GM23338 (cell line): ENCODE data around the gene MEAK7. TPM values are rescaled to one million over a fixed set of nuclear protein-coding genes. Genes with fewer than 3 reads are reported as not detected.

Experiments used
- ATAC-seq: fragments of 200-7000 bp; cut with Tn5 transposase; 3 replicates; pipeline ENCODE4 v1.9.1; 2020
- DNase-seq: peaks from one replicate; pipeline ENCODE4 v3.0.0-alpha.2; 2015; ENCODE audit warnings: low spot score
- H2AFZ ChIP-seq: fragments of 200-600 bp; sonication (generic); 2 replicates; pipeline ENCODE4 v1.8.0; 2016; ENCODE audit warnings: antibody characterized with exemption, mild to moderate bottlenecking, moderate library complexity
- H3F3A ChIP-seq: fragments of 200-600 bp; sonication (generic); replicated peaks from 2 replicates; pipeline ENCODE4 v1.8.0; 2017; ENCODE audit warnings: antibody characterized with exemption, mixed run types, low read depth
- H3K27ac ChIP-seq: fragments of 200-600 bp; sonication (generic); 2 replicates; pipeline ENCODE4 v1.6.1; 2016; ENCODE audit warnings: low read depth
- H3K27me3 ChIP-seq: fragments of 200-600 bp; sonication (generic); 2 replicates; pipeline ENCODE4 v1.8.0; 2016; ENCODE audit warnings: mild to moderate bottlenecking, mixed run types, moderate library complexity; ENCODE audit not compliant: insufficient read depth
- H3K36me3 ChIP-seq: fragments of 200-600 bp; sonication (generic); 2 replicates; pipeline ENCODE4 v1.8.0; 2016; ENCODE audit warnings: mild to moderate bottlenecking; ENCODE audit not compliant: insufficient read depth
- H3K4me1 ChIP-seq: fragments of 200-600 bp; sonication (generic); 2 replicates; pipeline ENCODE4 v1.8.0; 2016; ENCODE audit warnings: mild to moderate bottlenecking, moderate library complexity; ENCODE audit not compliant: insufficient read depth
- H3K4me2 ChIP-seq: fragments of 200-600 bp; sonication (generic); 2 replicates; pipeline ENCODE4 v1.7.1; 2017; ENCODE audit warnings: mixed run types
- H3K4me3 ChIP-seq: fragments of 200-600 bp; sonication (generic); 2 replicates; pipeline ENCODE4 v1.6.1; 2016; ENCODE audit warnings: mixed run types
- H3K79me2 ChIP-seq: fragments of 200-600 bp; sonication (generic); replicated peaks from 2 replicates; pipeline ENCODE4 v1.8.0; 2017; ENCODE audit warnings: mild to moderate bottlenecking; ENCODE audit not compliant: insufficient read depth
- H3K9me2 ChIP-seq: fragments of 200-600 bp; sonication (generic); 2 replicates; pipeline ENCODE4 v1.8.0; 2017; ENCODE audit not compliant: insufficient read depth
- H4K20me1 ChIP-seq: fragments of 200-600 bp; sonication (generic); replicated peaks from 2 replicates; pipeline ENCODE4 v1.8.0; 2017; ENCODE audit warnings: mild to moderate bottlenecking; ENCODE audit not compliant: insufficient read depth
- H3K27ac Mint-ChIP-seq: 2 replicates; pipeline ENCODE4 v1.8.0; 2020; ENCODE audit warnings: inconsistent platforms, mild to moderate bottlenecking, moderate library complexity, mixed read lengths
- H3K27me3 Mint-ChIP-seq: 3 replicates; pipeline ENCODE4 v1.8.0; 2022; ENCODE audit warnings: low read depth, mild to moderate bottlenecking, moderate library complexity, mixed read lengths, inconsistent platforms; ENCODE audit not compliant: insufficient read depth, poor library complexity
- H3K36me3 Mint-ChIP-seq: 3 replicates; pipeline ENCODE4 v1.8.0; 2021; ENCODE audit warnings: low read depth, mild to moderate bottlenecking, inconsistent platforms, moderate library complexity, mixed read lengths
- H3K4me1 Mint-ChIP-seq: 3 replicates; pipeline ENCODE4 v1.8.0; 2020; ENCODE audit warnings: mild to moderate bottlenecking, inconsistent platforms, mixed read lengths
- H3K4me3 Mint-ChIP-seq: 3 replicates; pipeline ENCODE4 v1.8.0; 2021; ENCODE audit warnings: moderate library complexity, mild to moderate bottlenecking, inconsistent platforms, mixed read lengths
- H3K9me3 Mint-ChIP-seq: 3 replicates; pipeline ENCODE4 v1.8.0; 2020; ENCODE audit warnings: moderate library complexity, mild to moderate bottlenecking, inconsistent platforms, mixed read lengths
- CREB1 ChIP-seq: fragments of 250-450 bp; sonication (Bioruptor Pico); IDR thresholded peaks from 2 replicates; pipeline ENCODE4 v1.5.0; 2020; ENCODE audit warnings: low read depth, mild to moderate bottlenecking, moderate library complexity
- CTCF ChIP-seq, 2 experiments: fragments of 200-600 bp in 1 of 2; sonication (generic) in 1 of 2; conservative IDR thresholded peaks; 2 replicates each; pipeline versions ENCODE4 v1.5.1 to v1.6.1; 2016 to 2017; ENCODE audit warnings: antibody characterized with exemption in 2 of 2, low read depth in 2 of 2, mild to moderate bottlenecking in 2 of 2, moderate library complexity in 1 of 2
- EZH2 ChIP-seq: fragments of 200-600 bp; sonication (generic); IDR thresholded peaks from one replicate; pipeline ENCODE4 v1.8.0; 2017; ENCODE audit warnings: antibody characterized with exemption, mild to moderate bottlenecking, low read depth; ENCODE audit not compliant: unreplicated experiment
- EZH2phosphoT487 ChIP-seq: fragments of 200-600 bp; sonication (generic); IDR thresholded peaks from one replicate; pipeline ENCODE4 v1.8.1; 2018; ENCODE audit warnings: antibody characterized with exemption; ENCODE audit not compliant: unreplicated experiment
- JUNB ChIP-seq: IDR thresholded peaks from one replicate; pipeline ENCODE4 v1.6.1; 2016; ENCODE audit warnings: antibody characterized with exemption; ENCODE audit not compliant: unreplicated experiment
- NANOG ChIP-seq: IDR thresholded peaks from 2 replicates; pipeline ENCODE4 v1.6.1; 2016; ENCODE audit warnings: antibody characterized with exemption, borderline replicate concordance
- POLR2AphosphoS5 ChIP-seq: IDR thresholded peaks from 2 replicates; pipeline ENCODE4 v1.6.1; 2016; ENCODE audit warnings: antibody characterized with exemption, low read depth
- REST ChIP-seq: IDR thresholded peaks from one replicate; pipeline ENCODE4 v1.6.1; 2018; ENCODE audit warnings: antibody characterized with exemption; ENCODE audit not compliant: unreplicated experiment
- STAT1 ChIP-seq: IDR thresholded peaks from one replicate; pipeline ENCODE4 v1.6.1; 2016; ENCODE audit warnings: antibody characterized with exemption; ENCODE audit not compliant: unreplicated experiment
- ZNF114 ChIP-seq: fragments of 250-450 bp; sonication (Bioruptor Pico); IDR thresholded peaks from 2 replicates; pipeline ENCODE4 v1.5.0; 2020; ENCODE audit warnings: mild to moderate bottlenecking, moderate library complexity
- ZNF331 ChIP-seq: fragments of 250-450 bp; sonication (Bioruptor Pico); IDR thresholded peaks from 2 replicates; pipeline ENCODE4 v1.5.0; 2020; ENCODE audit warnings: low read depth, mild to moderate bottlenecking, moderate library complexity
- polyA plus RNA-seq: library from polyadenylated mRNA; unstranded; fragments of >200 nt; fragmentation: Nextera tagmentation; extraction: Ambion mirVana; gene quantifications from 2 replicates; pipeline ENCODE4 v1.2.1, GENCODE V29; 2016
- total RNA-seq: library from RNA; depleted of rRNA; stranded (reverse); fragments of >200 nt; shearing (Covaris generic); gene quantifications from 2 replicates; pipeline ENCODE4 v1.2.3, GENCODE V29; 2014
- TF ChIP-seq, protein P1 (sequence below): IDR thresholded peaks from 2 replicates; pipeline ENCODE4 v1.6.1; 2016; ENCODE audit warnings: antibody characterized with exemption

The MEAK7 gene
- total and polyA plus RNA-seq, 2 experiments from 2014 or later = 7.5 to 17.2 TPM

DNA sequence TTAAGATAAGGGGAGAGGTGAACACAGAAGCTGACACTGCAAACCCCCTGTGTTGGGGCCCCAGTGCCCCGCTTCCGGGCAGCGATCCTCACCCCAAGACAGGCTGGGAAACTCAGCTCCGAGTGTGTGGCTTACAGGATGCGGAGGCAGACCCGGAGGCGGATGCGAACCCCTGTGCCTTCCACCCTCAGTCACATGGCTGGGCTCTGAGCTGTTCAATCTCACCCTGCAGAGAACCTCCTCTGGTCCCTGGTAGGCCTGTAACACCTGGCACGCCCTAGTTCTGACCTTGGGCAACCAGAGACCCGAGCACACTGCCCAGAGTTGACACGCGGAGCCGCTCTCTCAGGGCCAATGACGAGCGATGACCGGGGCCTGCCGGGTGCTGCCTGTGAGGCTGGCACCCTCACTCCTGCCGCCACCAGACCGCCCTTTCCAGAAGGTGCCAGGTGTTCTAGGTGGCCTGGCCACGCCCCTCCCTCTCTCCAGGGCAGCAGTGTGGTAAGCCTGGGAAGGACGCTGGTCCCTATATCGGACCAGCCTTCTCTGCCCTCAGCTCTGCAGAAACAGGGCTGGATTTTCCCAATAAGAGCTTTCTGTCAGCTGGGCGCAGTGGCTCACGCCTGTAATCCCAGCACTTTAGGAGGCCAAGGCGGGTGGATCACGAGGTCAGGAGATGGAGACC is 23.3 kb downstream of the MEAK7 start (continued):
- no peak for TF ChIP-seq EZH2phosphoT487
- no peak for TF ChIP-seq CREB1 (CRISPR knock-in tag)
- TF ChIP-seq REST = no peak
- TF ChIP-seq NANOG = no peak
- TF ChIP-seq JUNB = no peak
- no peak for TF ChIP-seq STAT1
- TF ChIP-seq CTCF (conservative IDR thresholded peaks at IDR 0.05; ENCODE audit: low read depth in 2 of 2) = no peak
- TF ChIP-seq ZNF331 (CRISPR knock-in tag) = no peak
- TF ChIP-seq, protein P1, sequence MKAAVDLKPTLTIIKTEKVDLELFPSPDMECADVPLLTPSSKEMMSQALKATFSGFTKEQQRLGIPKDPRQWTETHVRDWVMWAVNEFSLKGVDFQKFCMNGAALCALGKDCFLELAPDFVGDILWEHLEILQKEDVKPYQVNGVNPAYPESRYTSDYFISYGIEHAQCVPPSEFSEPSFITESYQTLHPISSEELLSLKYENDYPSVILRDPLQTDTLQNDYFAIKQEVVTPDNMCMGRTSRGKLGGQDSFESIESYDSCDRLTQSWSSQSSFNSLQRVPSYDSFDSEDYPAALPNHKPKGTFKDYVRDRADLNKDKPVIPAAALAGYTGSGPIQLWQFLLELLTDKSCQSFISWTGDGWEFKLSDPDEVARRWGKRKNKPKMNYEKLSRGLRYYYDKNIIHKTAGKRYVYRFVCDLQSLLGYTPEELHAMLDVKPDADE = no peak
- no peak for TF ChIP-seq POLR2AphosphoS5
- TF ChIP-seq EZH2 = no peak

- no peaks in the 10 kb centered on the region for H3K4me1 Mint-ChIP-seq
- peaks cover 15% of the 10 kb centered on the region for H3K36me3 Mint-ChIP-seq
- 0 out of 2 replicates have a peak, but pooled peaks cover under 1% of the 10 kb centered on the region for H3K9me2 ChIP-seq
- peaks cover 5% of the 10 kb centered on the region; the same call in 2 of the 3 replicates for H3K9me3 Mint-ChIP-seq
- no peaks in the 10 kb centered on the region for H3F3A ChIP-seq
- H3K27ac ChIP-seq = no peak overlapping the region
- H3K27me3 Mint-ChIP-seq = peaks cover 8% of the 10 kb centered on the region
- no peak for ATAC-seq
- no peaks in the 10 kb centered on the region for H3K27me3 ChIP-seq
- no peaks in the 10 kb centered on the region; the same call in 1 of the 2 replicates for H3K36me3 ChIP-seq
- H2AFZ ChIP-seq = no peak overlapping the region
- H3K4me2 ChIP-seq = no peak overlapping the region
- no peak overlapping the region for H3K4me3 ChIP-seq
- H3K27ac Mint-ChIP-seq = no peak overlapping the region
- no peaks in the 10 kb centered on the region for H3K79me2 ChIP-seq
- H3K4me1 ChIP-seq = no peaks in the 10 kb centered on the region
- no peak for DNase-seq
- no peaks in the 10 kb centered on the region; the same call in 1 of the 2 replicates for H4K20me1 ChIP-seq
- H3K4me3 Mint-ChIP-seq = no peak overlapping the region
- no peak for TF ChIP-seq ZNF114
- no peak for TF ChIP-seq REST
- no peak for TF ChIP-seq STAT1
These were observed 24.6 kb downstream of the MEAK7 start for GRCh38 chr16:84479716-84480450.
